Astrocyte (in vitro differentiated cells and primary cell): Measurements from ENCODE around the gene WASHC4. TPM values are rescaled to one million over a fixed set of nuclear protein-coding genes. Genes with fewer than 3 reads are reported as not detected.
"Not testable (repeated sequence)": the region's sequence is repeated elsewhere in the genome, so short reads cannot be mapped to it uniquely, and the experiment has no call there.

Experiments
- DNase-seq: peaks from one replicate; pipeline ENCODE4 v3.0.0-alpha.2; 2010; ENCODE audit warnings: low read depth
- FAIRE-seq: peaks from 2 replicates; lab custom pipeline; 2011; peaks lifted over from hg19 to GRCh38; lab: Jason Lieb, UNC
- H2AFZ ChIP-seq: 2 replicates; pipeline ENCODE4 v1.6.0; 2012; ENCODE audit warnings: low read depth, low read length, inconsistent platforms
- H3K27ac ChIP-seq: 2 replicates; pipeline ENCODE4 v1.5.1; 2011; ENCODE audit warnings: low read depth, low read length, inconsistent platforms
- H3K27me3 ChIP-seq: 2 replicates; pipeline ENCODE4 v1.6.0; 2011; ENCODE audit warnings: low read length, inconsistent platforms; ENCODE audit not compliant: insufficient read depth
- H3K36me3 ChIP-seq: 2 replicates; pipeline ENCODE4 v1.5.1; 2011; ENCODE audit warnings: low read length, inconsistent platforms; ENCODE audit not compliant: insufficient read depth
- H3K4me1 ChIP-seq: 2 replicates; pipeline ENCODE4 v1.5.1; 2011; ENCODE audit warnings: low read length, inconsistent platforms; ENCODE audit not compliant: insufficient read depth
- H3K4me2 ChIP-seq: 2 replicates; pipeline ENCODE4 v1.6.0; 2012; ENCODE audit warnings: low read length, inconsistent platforms
- H3K4me3 ChIP-seq: 2 replicates; pipeline ENCODE4 v1.5.1; 2011; ENCODE audit warnings: low read depth, mild to moderate bottlenecking, low read length, inconsistent platforms; ENCODE audit not compliant: insufficient read depth
- H3K79me2 ChIP-seq: 2 replicates; pipeline ENCODE4 v1.6.0; 2012; ENCODE audit warnings: mild to moderate bottlenecking, low read length, inconsistent platforms; ENCODE audit not compliant: insufficient read depth
- H3K9ac ChIP-seq: 2 replicates; pipeline ENCODE4 v1.6.0; 2012; ENCODE audit warnings: mild to moderate bottlenecking, low read length, inconsistent platforms
- H3K9me3 ChIP-seq: 2 replicates; pipeline ENCODE4 v1.5.1; 2012; ENCODE audit warnings: low read depth, mild to moderate bottlenecking, low read length, inconsistent platforms; ENCODE audit not compliant: insufficient read depth
- H4K20me1 ChIP-seq: 2 replicates; pipeline ENCODE4 v1.6.0; 2012; ENCODE audit warnings: low read length, inconsistent platforms; ENCODE audit not compliant: insufficient read depth
- H3K27ac Mint-ChIP-seq: one replicate; pipeline ENCODE4 v1.8.0; 2021; ENCODE audit warnings: mild to moderate bottlenecking, mixed read lengths; ENCODE audit not compliant: unreplicated experiment
- H3K27me3 Mint-ChIP-seq: one replicate; pipeline ENCODE4 v1.8.0; 2021; ENCODE audit warnings: low read depth, mixed read lengths; ENCODE audit not compliant: unreplicated experiment
- H3K36me3 Mint-ChIP-seq: one replicate; pipeline ENCODE4 v1.8.0; 2021; ENCODE audit warnings: low read depth, mixed read lengths; ENCODE audit not compliant: unreplicated experiment
- H3K4me1 Mint-ChIP-seq: one replicate; pipeline ENCODE4 v1.8.0; 2021; ENCODE audit warnings: low read depth, mixed read lengths; ENCODE audit not compliant: unreplicated experiment
- H3K4me3 Mint-ChIP-seq: one replicate; pipeline ENCODE4 v1.8.0; 2021; ENCODE audit warnings: mild to moderate bottlenecking, moderate library complexity, mixed read lengths; ENCODE audit not compliant: unreplicated experiment
- H3K9me3 Mint-ChIP-seq: one replicate; pipeline ENCODE4 v1.8.0; 2021; ENCODE audit warnings: mild to moderate bottlenecking, mixed read lengths; ENCODE audit not compliant: unreplicated experiment
- EZH2 ChIP-seq: IDR thresholded peaks from 2 replicates; pipeline ENCODE4 v1.6.1; 2012; ENCODE audit warnings: mild to moderate bottlenecking, low read length, inconsistent platforms; ENCODE audit not compliant: insufficient read depth
- total RNA-seq: library from RNA; stranded (reverse); gene quantifications from 2 replicates; pipeline ENCODE4 v1.2.1, GENCODE V29; 2021
- TF ChIP-seq, protein P1 (sequence below): IDR thresholded peaks from 2 replicates; pipeline ENCODE4 v1.5.1; 2011; ENCODE audit warnings: low read depth, mild to moderate bottlenecking, inconsistent platforms, low read length, moderate library complexity; ENCODE audit not compliant: insufficient read depth

The WASHC4 gene
- total RNA-seq, 1 donor from 2014 or later: 51.1 TPM

GRCh38 chr12:105179114-105179513 is 71.6 kb downstream of the WASHC4 start:
- not testable (repeated sequence) for H3K27me3 Mint-ChIP-seq, H3K9me3 ChIP-seq, DNase-seq, H3K27me3 ChIP-seq, H3K27ac ChIP-seq, H3K27ac Mint-ChIP-seq, H3K4me1 Mint-ChIP-seq, H3K79me2 ChIP-seq, H3K4me3 ChIP-seq, H4K20me1 ChIP-seq, FAIRE-seq, H2AFZ ChIP-seq, H3K4me1 ChIP-seq, H3K4me3 Mint-ChIP-seq, H3K9ac ChIP-seq, H3K4me2 ChIP-seq
- peaks cover 20% of the 10 kb centered on the region for H3K9me3 Mint-ChIP-seq
- H3K36me3 ChIP-seq: peaks cover 25% of the 10 kb centered on the region
- H3K36me3 Mint-ChIP-seq: peaks cover 45% of the 10 kb centered on the region

DNA sequence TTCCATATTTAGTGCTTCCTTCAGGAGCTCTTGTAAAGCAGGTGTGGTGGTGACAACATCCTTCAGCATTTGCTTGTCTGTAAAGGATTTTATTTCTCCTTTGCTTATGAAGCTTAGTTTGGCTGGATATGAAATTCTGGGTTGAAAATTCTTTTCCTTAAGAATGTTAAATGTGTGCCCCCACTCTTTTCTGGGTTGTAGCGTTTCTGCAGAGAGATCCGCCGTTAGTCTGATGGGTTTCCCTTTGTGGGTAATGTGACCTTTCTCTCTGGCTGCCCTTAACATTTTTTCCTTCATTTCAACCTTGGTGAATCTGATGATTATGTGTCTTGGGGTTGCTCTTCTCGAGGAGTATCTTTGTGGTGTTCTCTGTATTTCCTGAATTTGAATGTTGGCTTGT is 75.9 kb downstream of the WASHC4 start:
- H3K27ac ChIP-seq, H3K9me3 ChIP-seq, FAIRE-seq, H3K4me2 ChIP-seq, H3K4me3 ChIP-seq, H3K27me3 ChIP-seq, H2AFZ ChIP-seq, DNase-seq, H3K9ac ChIP-seq, H3K79me2 ChIP-seq, H3K4me1 Mint-ChIP-seq, H4K20me1 ChIP-seq, H3K27me3 Mint-ChIP-seq, H3K4me1 ChIP-seq, H3K4me3 Mint-ChIP-seq, H3K27ac Mint-ChIP-seq: not testable (repeated sequence)
- H3K9me3 Mint-ChIP-seq: peaks cover 20% of the 10 kb centered on the region
- peaks cover 57% of the 10 kb centered on the region for H3K36me3 Mint-ChIP-seq
- H3K36me3 ChIP-seq: peaks cover 26% of the 10 kb centered on the region

DNA sequence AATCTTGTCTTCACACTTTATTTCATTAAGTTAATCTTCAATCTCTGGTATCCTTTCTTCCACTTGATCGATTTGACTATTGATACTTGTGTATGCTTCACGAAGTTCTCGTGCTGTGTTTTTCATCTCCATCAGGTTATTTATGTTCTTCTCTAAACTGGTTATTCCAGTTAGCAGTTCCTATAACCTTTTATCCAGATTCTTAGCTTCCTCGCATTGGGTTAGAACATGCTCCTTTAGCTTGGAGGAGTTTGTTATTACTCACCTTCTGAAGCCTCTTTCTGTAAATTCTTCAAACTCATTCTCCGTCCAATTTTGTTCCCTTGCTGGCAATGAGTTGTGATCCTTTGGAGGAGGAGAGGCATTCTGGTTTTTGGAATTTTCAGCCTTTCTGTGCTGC is 76.4 kb downstream of the WASHC4 start:
- peaks cover 31% of the 10 kb centered on the region for H3K36me3 ChIP-seq
- H3K4me1 Mint-ChIP-seq, H3K4me3 Mint-ChIP-seq, H4K20me1 ChIP-seq, FAIRE-seq, H3K4me1 ChIP-seq, H3K79me2 ChIP-seq, H3K27me3 Mint-ChIP-seq, H3K27ac ChIP-seq, H3K27ac Mint-ChIP-seq, H3K9ac ChIP-seq, H3K27me3 ChIP-seq, H3K4me2 ChIP-seq, H2AFZ ChIP-seq, H3K4me3 ChIP-seq, H3K9me3 ChIP-seq, DNase-seq: not testable (repeated sequence)
- Mint-ChIP-seq H3K9me3 (peaks cover 20% of the 10 kb centered on the region), H3K36me3 (peaks cover 56% of the 10 kb centered on the region)

DNA sequence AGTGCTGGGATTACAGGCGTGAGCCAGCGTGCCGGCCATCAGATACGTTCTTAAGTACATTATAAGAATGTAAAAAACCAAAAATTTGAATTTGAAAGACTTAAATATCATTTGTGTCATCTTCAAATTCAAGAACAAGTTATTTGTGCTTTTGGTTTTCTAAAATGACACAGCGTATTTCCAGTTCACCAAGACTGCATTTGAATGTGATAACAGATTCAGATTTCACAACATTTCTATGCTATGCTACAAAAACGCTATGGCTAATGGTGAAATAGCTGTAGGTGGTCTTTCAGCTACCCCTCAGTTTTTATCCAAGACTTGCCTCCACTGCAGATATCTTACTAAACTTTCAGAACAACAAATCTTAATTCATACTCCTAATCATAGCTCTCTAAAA is 81.8 kb downstream of the WASHC4 start:
- Histone ChIP-seq H2AFZ (no peak overlapping the region), H3K4me1 (no peaks in the 10 kb centered on the region), H4K20me1 (peaks cover 4% of the 10 kb centered on the region), H3K27me3 (no peaks in the 10 kb centered on the region), H3K9ac (no peak overlapping the region), H3K27ac (no peak overlapping the region), H3K79me2 (no peaks in the 10 kb centered on the region), H3K36me3 (peaks cover 73% of the 10 kb centered on the region), H3K4me2 (no peak overlapping the region), H3K9me3 (no peaks in the 10 kb centered on the region), H3K4me3 (no peak overlapping the region)
- Mint-ChIP-seq H3K27me3 (no peaks in the 10 kb centered on the region), H3K36me3 (peaks cover 46% of the 10 kb centered on the region), H3K9me3 (no peaks in the 10 kb centered on the region), H3K4me3 (no peak overlapping the region), H3K27ac (no peak overlapping the region), H3K4me1 (peaks cover 6% of the 10 kb centered on the region)
- no peak for DNase-seq
- TF ChIP-seq, protein P1, sequence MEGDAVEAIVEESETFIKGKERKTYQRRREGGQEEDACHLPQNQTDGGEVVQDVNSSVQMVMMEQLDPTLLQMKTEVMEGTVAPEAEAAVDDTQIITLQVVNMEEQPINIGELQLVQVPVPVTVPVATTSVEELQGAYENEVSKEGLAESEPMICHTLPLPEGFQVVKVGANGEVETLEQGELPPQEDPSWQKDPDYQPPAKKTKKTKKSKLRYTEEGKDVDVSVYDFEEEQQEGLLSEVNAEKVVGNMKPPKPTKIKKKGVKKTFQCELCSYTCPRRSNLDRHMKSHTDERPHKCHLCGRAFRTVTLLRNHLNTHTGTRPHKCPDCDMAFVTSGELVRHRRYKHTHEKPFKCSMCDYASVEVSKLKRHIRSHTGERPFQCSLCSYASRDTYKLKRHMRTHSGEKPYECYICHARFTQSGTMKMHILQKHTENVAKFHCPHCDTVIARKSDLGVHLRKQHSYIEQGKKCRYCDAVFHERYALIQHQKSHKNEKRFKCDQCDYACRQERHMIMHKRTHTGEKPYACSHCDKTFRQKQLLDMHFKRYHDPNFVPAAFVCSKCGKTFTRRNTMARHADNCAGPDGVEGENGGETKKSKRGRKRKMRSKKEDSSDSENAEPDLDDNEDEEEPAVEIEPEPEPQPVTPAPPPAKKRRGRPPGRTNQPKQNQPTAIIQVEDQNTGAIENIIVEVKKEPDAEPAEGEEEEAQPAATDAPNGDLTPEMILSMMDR: no peak
- TF ChIP-seq EZH2: no peak
- no peak for FAIRE-seq
